Measurements from ENCODE around the gene CHCHD6.

Gene CHCHD6

DNA sequence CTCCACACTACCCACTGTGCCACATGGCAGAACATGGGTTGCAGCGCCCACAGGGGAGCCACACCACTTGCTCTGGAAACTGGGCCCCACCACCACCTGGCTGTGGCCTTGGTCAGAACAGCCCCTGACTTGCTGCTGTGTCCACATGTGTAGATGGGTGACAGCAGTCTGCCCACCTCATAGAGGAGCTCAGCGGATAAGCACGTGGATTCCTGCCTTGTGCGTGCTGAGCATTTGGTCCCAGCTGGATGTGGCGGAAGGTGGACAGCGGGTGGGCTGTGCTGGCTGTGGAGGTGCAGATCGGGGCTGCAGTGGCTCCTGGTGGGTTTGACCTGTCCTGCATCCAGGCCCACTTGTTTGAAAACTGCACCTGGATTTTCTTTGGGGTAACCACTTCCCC lies 272.9 kb downstream of the CHCHD6 start:
- Mint-ChIP-seq H3K9me3 (peaks cover 8% of the 10 kb centered on the region), H3K4me3 (no peak overlapping the region), H3K27me3 (peaks cover 52% of the 10 kb centered on the region), H3K4me1 (peaks cover 17% of the 10 kb centered on the region), H3K36me3 (no peaks in the 10 kb centered on the region), H3K27ac (no peak overlapping the region)
- CTCF ChIA-PET: no interaction called here
- no peak for DNase-seq

DNA sequence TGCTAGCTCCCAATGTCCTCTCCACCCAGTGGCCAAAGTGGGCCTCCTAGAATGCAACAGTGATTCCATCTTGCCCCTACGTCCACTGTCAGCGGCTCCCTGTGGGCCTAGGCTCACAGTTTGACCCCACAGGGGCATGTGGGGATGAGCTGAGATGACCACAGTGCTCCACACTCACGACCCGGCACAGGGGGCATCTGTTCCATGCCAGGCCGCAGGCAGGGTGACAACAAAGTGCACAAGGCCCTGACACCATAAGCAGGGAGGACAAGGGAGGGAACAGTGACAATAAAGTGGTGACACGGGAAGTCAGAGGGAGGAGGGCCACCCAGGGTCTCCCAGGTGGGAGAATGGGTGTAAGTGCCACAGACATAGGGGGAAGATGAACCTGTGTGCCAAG lies 273.8 kb downstream of the CHCHD6 start:
- Mint-ChIP-seq H3K36me3 (no peaks in the 10 kb centered on the region), H3K4me1 (peaks cover 23% of the 10 kb centered on the region), H3K9me3 (peaks cover 8% of the 10 kb centered on the region), H3K4me3 (no peak overlapping the region), H3K27me3 (peaks cover 54% of the 10 kb centered on the region), H3K27ac (no peak overlapping the region)
- DNase-seq: no peak
- CTCF ChIA-PET: no interaction called here

DNA sequence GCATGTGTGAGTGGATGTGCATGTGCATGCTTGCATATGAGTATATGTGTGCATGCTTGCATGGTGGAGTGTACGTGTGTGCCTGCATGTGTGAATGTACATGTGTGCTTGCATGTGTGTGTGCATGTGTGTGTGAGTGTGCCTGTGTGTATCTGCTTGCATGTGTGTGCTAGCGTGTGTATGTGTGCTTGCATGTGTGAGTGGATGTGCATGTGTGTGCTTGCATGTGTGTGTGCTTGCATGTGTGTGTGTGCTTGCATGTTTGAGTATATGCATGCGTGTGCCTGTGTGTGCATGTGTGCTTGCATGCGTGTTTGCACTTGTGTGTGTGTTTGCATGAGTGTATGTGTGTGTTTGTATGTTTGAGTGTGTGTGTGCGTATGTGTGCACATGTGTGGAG lies 274.3 kb downstream of the CHCHD6 start:
- no peaks in the 10 kb centered on the region for H3K36me3 Mint-ChIP-seq
- DNase-seq: no peak
- CTCF ChIA-PET: no interaction called here
- peaks cover 51% of the 10 kb centered on the region for H3K27me3 Mint-ChIP-seq
- H3K4me1 Mint-ChIP-seq: peaks cover 23% of the 10 kb centered on the region
- no peak overlapping the region for H3K27ac Mint-ChIP-seq
- H3K4me3 Mint-ChIP-seq: no peak overlapping the region
- H3K9me3 Mint-ChIP-seq: peaks cover 8% of the 10 kb centered on the region

DNA sequence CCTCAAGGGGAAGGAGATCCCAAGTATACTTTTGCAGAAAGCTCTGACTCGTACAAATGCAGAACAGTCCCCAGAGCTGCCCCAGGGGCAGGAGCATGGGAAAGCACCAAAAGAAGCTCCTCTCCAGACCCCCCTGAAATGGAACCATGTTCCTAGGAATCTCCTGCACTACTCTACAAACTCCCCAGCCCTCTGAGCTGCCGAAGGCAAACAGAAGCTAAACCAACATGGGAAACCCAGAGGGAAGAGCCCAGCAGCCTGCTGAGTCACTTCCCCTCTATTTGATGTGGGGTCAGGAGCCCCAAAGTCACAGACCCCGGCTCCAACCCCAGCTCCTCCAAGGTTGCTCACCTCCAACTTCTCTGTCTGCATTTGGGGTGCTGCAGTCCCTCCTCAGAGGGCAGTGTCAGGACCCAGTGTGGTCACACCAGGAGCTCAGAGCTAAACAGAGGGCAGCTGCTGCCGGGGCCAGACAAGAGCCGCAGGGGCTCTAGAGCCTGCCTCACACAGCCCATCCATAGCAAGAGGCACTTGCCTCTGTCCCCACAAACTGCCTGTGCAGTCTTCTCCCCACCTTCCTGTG lies 275.1 kb downstream of the CHCHD6 start:
- Mint-ChIP-seq H3K4me3 (no peak overlapping the region), H3K36me3 (no peaks in the 10 kb centered on the region), H3K27me3 (peaks cover 46% of the 10 kb centered on the region), H3K9me3 (peaks cover 8% of the 10 kb centered on the region), H3K27ac (no peak overlapping the region), H3K4me1 (peaks cover 23% of the 10 kb centered on the region)
- no peak for DNase-seq
- CTCF ChIA-PET: interaction anchor here (0.6 kb wide), 1 partner anchor 10 kb away, joined by 3 read pairs; no protein-coding TSS in a partner anchor

DNA sequence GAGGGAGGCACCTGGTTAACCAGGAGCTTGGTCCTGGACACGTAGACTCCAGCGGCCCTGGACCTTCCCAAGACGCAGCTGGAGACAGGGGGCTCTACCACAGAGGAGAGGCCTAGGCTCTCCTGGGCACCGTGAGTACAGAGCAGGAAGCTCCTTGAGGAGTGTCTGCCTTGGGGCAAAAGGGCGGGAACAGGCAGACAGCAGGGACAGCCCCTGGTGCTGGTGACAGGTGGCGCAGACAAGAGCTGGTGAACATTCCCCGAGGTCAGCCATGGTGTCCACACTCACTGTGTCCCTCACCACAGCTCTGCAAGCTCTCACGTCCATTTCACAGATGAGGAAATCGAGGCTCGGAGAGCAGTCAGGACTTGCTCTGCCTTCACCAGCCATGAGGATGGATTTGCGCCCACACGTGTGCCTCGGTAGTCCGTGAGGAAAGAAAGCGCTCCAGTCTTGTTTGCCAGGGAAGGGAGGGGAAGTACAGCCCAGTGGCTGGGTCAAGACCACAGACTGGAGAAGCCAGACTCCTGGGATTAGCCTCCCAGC lies 276.3 kb downstream of the CHCHD6 start:
- peaks cover 55% of the 10 kb centered on the region for H3K27me3 Mint-ChIP-seq
- no peak for DNase-seq
- no peaks in the 10 kb centered on the region for H3K9me3 Mint-ChIP-seq
- no peak overlapping the region for H3K4me3 Mint-ChIP-seq
- CTCF ChIA-PET: interaction anchor here (0.7 to 3.9 kb wide), 2 partner anchors 93 to 227 kb away, joined by 3 to 22 read pairs; no protein-coding TSS in a partner anchor
- H3K4me1 Mint-ChIP-seq: peaks cover 23% of the 10 kb centered on the region
- H3K27ac Mint-ChIP-seq: no peak overlapping the region
- no peaks in the 10 kb centered on the region for H3K36me3 Mint-ChIP-seq

DNA sequence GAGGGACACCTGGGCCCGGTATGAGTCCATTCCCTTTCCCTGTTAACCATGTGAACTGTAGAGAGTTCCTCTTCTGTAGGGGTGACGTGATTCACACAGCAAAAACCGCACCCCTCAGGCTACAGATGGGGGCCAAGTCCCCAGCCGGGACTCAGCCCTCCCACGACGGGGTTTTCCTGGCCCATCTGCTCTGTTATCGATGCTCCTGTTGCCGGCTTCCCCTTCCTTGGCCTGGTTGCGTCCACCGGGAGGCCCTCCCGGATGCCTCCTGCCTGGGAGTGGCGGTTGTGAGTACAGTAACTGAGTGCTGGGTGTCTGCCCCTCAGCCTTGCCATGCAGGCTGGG lies 278.1 kb downstream of the CHCHD6 start:
- H3K27ac Mint-ChIP-seq: peak overlapping the region; percentile 68
- H3K4me3 Mint-ChIP-seq: peak overlapping the region; percentile 71
- no peaks in the 10 kb centered on the region for H3K36me3 Mint-ChIP-seq
- peaks cover 53% of the 10 kb centered on the region for H3K27me3 Mint-ChIP-seq
- H3K4me1 Mint-ChIP-seq: peaks cover 23% of the 10 kb centered on the region
- peak; percentile 52 for DNase-seq
- no peaks in the 10 kb centered on the region for H3K9me3 Mint-ChIP-seq
- CTCF ChIA-PET: interaction anchor here (0.6 to 3.9 kb wide), 8 partner anchors 11 to 565 kb away, joined by 3 to 22 read pairs (median 4); no protein-coding TSS in a partner anchor

DNA sequence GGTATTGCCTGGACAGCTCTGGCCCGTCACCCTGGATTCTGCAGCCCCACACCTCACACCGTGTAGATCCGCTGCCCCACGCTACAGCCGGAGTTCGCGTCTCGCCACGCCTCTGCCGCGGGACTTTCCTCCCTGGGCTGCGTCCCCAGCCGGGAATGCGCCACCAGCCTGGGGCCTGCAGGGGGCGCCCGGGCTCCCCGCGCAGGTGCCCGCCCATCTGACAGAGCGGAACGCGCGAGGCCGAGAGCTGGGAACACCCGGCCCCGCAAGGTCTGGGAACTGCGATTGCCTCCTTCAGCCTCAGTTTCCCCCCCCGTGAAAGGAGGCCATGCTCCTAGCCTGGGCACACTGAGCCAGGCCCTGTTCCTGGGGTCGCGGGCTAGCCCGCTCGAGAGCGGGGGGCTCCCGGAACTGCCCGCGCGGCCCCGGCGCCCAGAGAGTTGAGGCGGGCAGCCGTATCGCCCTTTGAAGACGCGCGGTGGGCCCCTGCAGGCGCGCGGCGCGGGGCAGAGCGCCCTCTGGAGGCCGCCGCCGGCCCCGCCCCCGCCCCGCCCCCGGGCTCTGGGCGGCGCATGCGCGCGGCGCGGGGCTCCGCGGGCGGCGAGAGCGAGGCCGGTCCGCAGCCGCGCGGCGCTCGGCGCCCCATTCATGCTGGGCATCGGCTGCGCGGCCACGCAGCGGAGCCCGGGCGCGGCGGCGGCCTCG lies 278.6 kb downstream of the CHCHD6 start, which contains the start of gene PLXNA1:
Gene PLXNA1, plus strand, starts transcription at position 645 of the 705 bp plus-strand sequence. CDS start 5,479 bp downstream, outside the sequence.
- peaks cover 50% of the 10 kb centered on the region for H3K27me3 Mint-ChIP-seq
- H3K36me3 Mint-ChIP-seq: no peaks in the 10 kb centered on the region
- CTCF ChIA-PET: interaction anchor here (0.6 to 3.9 kb wide), 8 partner anchors 12 to 565 kb away, joined by 3 to 22 read pairs (median 4); no protein-coding TSS in a partner anchor
- H3K4me1 Mint-ChIP-seq: peaks cover 23% of the 10 kb centered on the region
- H3K4me3 Mint-ChIP-seq: peak within 1 kb of the TSS; percentile 71
- H3K27ac Mint-ChIP-seq: peak within 1 kb of the TSS; percentile 77
- H3K9me3 Mint-ChIP-seq: no peaks in the 10 kb centered on the region
- DNase-seq: peak; percentile 88

DNA sequence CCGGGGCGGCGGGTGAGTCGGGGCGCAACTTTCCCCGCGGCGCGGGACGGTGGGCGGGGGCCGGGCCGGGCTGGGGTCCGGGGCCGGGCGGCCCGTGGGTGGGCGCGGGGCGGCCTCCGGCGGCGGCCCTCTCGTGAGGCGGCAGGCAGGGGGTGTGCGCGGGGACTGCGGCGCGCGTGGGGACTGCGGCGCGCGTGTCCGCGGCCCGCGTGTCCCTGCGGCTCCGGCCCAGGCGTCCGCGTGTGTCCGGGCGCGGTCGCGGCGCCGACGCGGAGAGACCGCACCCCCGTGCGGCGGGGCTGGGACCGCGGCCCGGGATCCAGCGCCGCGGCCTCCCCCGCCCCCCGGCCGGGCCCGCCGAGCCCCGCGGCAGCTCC lies 279.2 kb downstream of the CHCHD6 start:
- Mint-ChIP-seq H3K9me3 (no peaks in the 10 kb centered on the region), H3K36me3 (no peaks in the 10 kb centered on the region), H3K4me3 (no peak overlapping the region), H3K4me1 (peaks cover 23% of the 10 kb centered on the region), H3K27me3 (peaks cover 47% of the 10 kb centered on the region), H3K27ac (no peak overlapping the region)
- DNase-seq: peak; percentile 39
- CTCF ChIA-PET: interaction anchor here (2.7 to 3.9 kb wide), 2 partner anchors 12 to 230 kb away, joined by 9 to 22 read pairs; no protein-coding TSS in a partner anchor

DNA sequence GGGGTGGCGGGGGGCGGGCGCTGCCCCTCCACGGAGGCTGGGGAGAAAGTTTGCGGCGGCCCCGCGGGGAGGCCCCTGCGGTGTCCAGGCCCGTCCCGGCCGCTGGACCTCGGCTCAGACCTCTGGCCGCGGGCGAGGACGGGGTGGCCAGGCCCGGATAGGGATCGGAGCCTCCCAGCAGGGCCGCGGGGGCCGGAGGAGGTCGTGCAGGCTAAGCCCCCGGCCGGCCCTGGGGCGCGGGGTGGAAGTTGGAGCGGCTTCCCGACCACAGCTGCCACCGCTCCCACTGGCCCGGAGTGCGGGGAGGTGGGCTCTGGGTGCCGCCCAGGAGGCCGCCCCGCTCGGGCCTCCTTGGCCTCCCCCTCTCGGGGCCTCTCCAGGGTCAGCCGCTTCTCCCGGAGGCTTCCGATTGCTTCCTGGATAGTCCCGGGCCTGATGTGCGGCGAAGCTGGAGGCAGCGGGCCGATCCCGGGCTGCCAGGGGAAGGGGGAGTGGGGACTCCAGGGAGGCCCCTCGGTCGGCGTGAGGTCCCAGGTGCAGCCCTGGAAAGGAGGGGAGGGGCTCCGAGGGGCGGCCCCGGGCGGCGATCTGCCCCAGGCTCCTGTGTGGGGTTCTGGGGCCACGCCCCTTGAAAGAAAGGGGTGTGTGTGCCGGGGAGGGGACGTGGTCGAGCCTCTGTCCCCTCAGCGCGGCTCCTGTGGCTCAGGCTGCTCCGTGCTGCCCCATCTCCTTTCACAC lies 279.8 kb downstream of the CHCHD6 start:
- Mint-ChIP-seq H3K4me1 (peaks cover 19% of the 10 kb centered on the region), H3K27me3 (peaks cover 41% of the 10 kb centered on the region), H3K4me3 (peak overlapping the region; percentile 43), H3K27ac (no peak overlapping the region), H3K36me3 (no peaks in the 10 kb centered on the region), H3K9me3 (no peaks in the 10 kb centered on the region)
- CTCF ChIA-PET: interaction anchor here (2.7 to 3.9 kb wide), 2 partner anchors 13 to 231 kb away, joined by 9 to 22 read pairs; no protein-coding TSS in a partner anchor
- DNase-seq: peak; percentile 60

DNA sequence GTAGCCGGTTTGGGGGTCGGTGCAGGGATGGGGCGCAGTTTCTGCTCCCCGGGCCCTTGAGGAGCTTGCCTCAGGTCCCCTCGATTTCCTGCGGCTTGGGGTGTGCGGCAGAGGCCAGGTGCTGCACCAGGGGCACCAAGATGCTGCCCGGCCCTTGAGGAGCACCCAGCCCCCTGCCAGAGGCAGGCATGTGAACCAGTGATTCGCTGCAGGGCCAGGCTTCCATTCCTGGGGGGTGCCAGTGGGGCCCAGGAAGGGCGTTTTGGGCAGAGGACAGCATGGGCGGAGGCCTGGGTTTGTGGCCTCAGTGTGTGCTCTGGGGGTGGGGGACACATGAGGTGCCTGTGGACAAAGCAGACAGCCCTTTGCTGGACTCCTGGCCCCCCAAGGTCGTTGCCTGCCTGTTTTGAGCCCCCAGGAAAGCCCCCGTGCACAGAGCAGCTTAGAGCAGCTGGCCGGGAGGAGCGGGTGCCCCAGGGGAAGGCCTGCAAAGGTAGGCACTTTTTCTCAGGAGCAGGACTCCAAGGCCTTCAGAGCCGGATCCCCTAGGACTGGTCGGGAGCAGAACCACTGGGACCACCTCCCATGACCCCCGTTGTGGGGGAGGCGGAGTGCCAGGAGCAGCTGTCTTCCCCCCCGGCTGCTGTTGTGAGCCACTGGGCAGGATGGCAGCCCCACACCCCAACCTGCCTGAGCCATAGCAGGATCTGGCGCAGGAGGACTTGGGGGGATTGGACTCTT lies 280.5 kb downstream of the CHCHD6 start:
- Mint-ChIP-seq H3K4me3 (peak overlapping the region; percentile 43), H3K9me3 (no peaks in the 10 kb centered on the region), H3K4me1 (peaks cover 13% of the 10 kb centered on the region), H3K36me3 (no peaks in the 10 kb centered on the region), H3K27me3 (peaks cover 35% of the 10 kb centered on the region), H3K27ac (no peak overlapping the region)
- CTCF ChIA-PET: interaction anchor here (0.7 to 2.7 kb wide), 2 partner anchors 13 to 53 kb away, joined by 3 to 9 read pairs; no protein-coding TSS in a partner anchor
- no peak for DNase-seq

DNA sequence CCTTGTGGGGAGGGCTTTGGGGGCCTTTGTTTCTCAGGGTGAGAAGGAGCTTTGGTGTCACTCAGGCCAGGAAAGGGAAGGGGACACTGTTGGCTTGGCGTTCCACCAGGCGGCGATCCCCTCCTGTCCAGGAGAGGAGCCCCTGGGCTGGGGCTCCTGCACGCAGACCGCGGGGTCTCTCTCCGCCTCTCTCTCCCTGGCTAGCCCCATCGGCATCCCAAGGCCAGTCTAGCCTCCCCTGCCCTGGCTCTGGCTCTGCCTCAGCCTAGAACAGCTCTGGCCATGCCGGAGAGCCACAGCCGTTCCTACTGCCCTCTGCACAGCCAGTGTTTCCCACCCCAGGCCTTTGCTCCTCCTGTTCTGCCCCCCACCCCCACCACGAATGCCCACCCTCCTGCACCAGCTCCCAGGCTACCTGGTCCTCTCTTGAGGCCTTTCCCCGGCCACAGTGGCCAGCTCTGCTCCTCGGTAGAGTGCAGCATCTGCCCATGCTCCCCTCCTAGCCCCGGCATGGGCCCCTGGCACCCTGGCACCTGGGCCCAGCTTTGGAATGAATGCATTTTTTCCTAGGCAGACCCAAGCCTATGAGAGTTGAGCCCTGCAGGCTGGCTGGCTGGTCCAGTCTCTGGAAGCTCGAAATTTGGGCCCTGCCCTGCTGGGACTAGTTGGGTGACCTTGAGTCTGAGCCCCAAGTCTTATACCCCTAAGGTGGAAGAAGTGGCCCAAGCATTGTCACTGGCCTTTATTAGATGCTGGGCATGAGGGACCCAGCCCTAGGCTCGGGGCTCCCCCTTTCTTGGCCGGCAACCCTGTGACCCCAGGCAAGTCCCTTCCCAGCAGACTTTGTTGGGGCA lies 281.3 kb downstream of the CHCHD6 start:
- Mint-ChIP-seq H3K27me3 (peaks cover 28% of the 10 kb centered on the region), H3K36me3 (no peaks in the 10 kb centered on the region), H3K9me3 (no peaks in the 10 kb centered on the region), H3K4me3 (no peak overlapping the region), H3K4me1 (peaks cover 12% of the 10 kb centered on the region), H3K27ac (no peak overlapping the region)
- CTCF ChIA-PET: no interaction called here
- DNase-seq: no peak

DNA sequence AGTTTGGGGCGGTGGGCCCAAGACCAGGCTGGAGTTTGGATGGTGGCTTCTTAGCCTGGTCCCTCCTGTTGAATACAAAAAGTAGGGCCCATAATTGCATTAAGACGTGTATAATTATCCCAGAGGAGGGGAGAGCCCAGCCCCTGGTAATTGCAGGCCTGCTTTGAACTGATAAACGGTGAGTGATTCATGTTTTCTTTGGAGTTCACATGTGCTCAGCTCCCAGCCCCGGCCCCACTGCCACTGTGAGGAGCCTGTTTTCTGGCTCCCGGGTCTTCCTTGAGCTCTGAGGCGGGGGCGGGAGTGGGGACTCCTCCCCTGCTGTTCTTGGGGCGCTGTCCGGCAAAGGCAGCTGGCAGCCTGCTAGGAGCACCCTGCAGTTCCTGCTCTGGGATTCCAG lies 282.0 kb downstream of the CHCHD6 start:
- peaks cover 23% of the 10 kb centered on the region for H3K27me3 Mint-ChIP-seq
- no peak for DNase-seq
- no peak overlapping the region for H3K4me3 Mint-ChIP-seq
- CTCF ChIA-PET: no interaction called here
- H3K4me1 Mint-ChIP-seq: peaks cover 12% of the 10 kb centered on the region
- H3K36me3 Mint-ChIP-seq: no peaks in the 10 kb centered on the region
- H3K9me3 Mint-ChIP-seq: no peaks in the 10 kb centered on the region
- H3K27ac Mint-ChIP-seq: no peak overlapping the region

DNA sequence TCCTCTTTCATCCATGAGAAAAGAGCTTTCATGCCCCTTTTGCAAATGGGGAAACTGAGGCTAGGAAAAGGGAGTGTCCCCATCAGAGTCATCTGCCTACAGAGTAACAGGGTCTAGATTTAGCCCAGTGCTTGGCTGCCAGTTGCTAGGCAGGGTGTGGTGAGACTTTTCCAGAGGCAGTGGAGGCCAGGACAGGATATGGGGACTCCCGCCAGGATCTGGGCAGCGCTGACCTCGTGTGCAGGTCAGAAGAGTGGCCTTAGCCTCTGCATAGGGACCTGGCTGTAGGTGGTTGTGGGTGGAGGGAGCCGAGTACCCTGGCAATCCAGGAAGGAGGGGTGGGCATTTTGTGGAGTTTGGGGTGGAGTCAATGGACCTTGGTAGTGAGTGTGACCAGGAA lies 283.1 kb downstream of the CHCHD6 start:
- Mint-ChIP-seq H3K9me3 (no peaks in the 10 kb centered on the region), H3K4me3 (no peak overlapping the region), H3K27me3 (peaks cover 23% of the 10 kb centered on the region), H3K4me1 (peaks cover 4% of the 10 kb centered on the region), H3K27ac (no peak overlapping the region), H3K36me3 (no peaks in the 10 kb centered on the region)
- CTCF ChIA-PET: interaction anchor here (1.2 kb wide), 1 partner anchor 9 kb away, joined by 3 read pairs; no protein-coding TSS in a partner anchor
- DNase-seq: no peak
